Neutrophil (primary cell): ENCODE measurements around the gene GDPD5.

Experiments used
- H3K27ac ChIP-seq: fragments of 200-600 bp; sonication (generic); 2 replicates; pipeline ENCODE4 v1.5.1; 2016; ENCODE audit warnings: mild to moderate bottlenecking, moderate library complexity
- H3K27me3 ChIP-seq: fragments of 200-600 bp; sonication (generic); 2 replicates; pipeline ENCODE4 v1.6.0; 2016; ENCODE audit warnings: mild to moderate bottlenecking
- H3K36me3 ChIP-seq: fragments of 200-600 bp; sonication (generic); 2 replicates; pipeline ENCODE4 v1.5.1; 2017
- H3K4me1 ChIP-seq, 2 experiments: fragments of 200-600 bp in 1 of 2; sonication (generic) in 1 of 2; 1 replicate in 1 of 2; 2 replicates in 1 of 2; pipeline versions ENCODE4 v1.5.1 to v1.6.1; 2013 to 2016; ENCODE audit warnings: low read depth in 1 of 2, low read length in 1 of 2, mild to moderate bottlenecking in 1 of 2, moderate library complexity in 1 of 2; ENCODE audit not compliant: control insufficient read depth in 1 of 2, insufficient read depth in 1 of 2
- H3K4me3 ChIP-seq, 2 experiments: fragments of 200-600 bp in 1 of 2; sonication (generic) in 1 of 2; 1 replicate in 1 of 2; 2 replicates in 1 of 2; pipeline ENCODE4 v1.5.1; 2013 to 2016; ENCODE audit warnings: low read depth in 1 of 2, low read length in 1 of 2, mild to moderate bottlenecking in 1 of 2, moderate library complexity in 1 of 2
- H3K9me3 ChIP-seq: fragments of 200-600 bp; sonication (generic); 2 replicates; pipeline ENCODE4 v1.5.1; 2016
- CTCF ChIP-seq: fragments of 200-600 bp; sonication (generic); IDR thresholded peaks from 2 replicates; pipeline ENCODE4 v1.5.1; 2016; ENCODE audit warnings: antibody characterized with exemption

Gene GDPD5

GRCh38 chr11:75479597-75480145, 46.1 kb downstream of the GDPD5 start:
- Histone ChIP-seq H3K4me3 (no peak overlapping the region), H3K4me1 (peaks cover 0 to 40% of the 10 kb centered on the region in 2 experiments), H3K36me3 (no peaks in the 10 kb centered on the region), H3K27ac (no peak overlapping the region), H3K27me3 (no peaks in the 10 kb centered on the region), H3K9me3 (no peaks in the 10 kb centered on the region)
- no peak for TF ChIP-seq CTCF

GRCh38 chr11:75478783-75479596, 46.8 kb downstream of the GDPD5 start:
- TF ChIP-seq CTCF, result no peak
- Histone ChIP-seq H3K27ac (no peak overlapping the region), H3K36me3 (no peaks in the 10 kb centered on the region), H3K4me1 (peaks cover 0 to 40% of the 10 kb centered on the region in 2 experiments), H3K4me3 (no peak overlapping the region), H3K9me3 (no peaks in the 10 kb centered on the region), H3K27me3 (no peaks in the 10 kb centered on the region)

DNA sequence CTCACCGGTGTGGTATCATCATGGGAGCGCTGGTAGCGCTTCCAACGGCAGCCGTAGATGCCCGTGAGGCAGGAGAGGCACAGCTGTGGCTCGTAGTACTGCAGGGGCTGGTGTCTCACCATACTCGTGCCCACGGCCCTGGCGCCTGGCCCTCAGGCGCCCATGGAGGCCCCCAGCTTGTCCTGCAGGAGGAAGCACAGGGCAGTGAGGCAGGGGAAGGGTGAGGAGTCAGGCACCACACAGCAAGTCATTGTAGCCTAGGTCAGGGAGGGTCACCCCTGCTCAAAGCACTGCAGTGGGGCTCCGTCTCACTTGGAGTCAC, 48.2 kb downstream of the GDPD5 start:
- no peak for TF ChIP-seq CTCF
- Histone ChIP-seq H3K36me3 (no peaks in the 10 kb centered on the region), H3K27ac (no peak overlapping the region), H3K4me3 (no peak overlapping the region), H3K9me3 (no peaks in the 10 kb centered on the region), H3K27me3 (no peaks in the 10 kb centered on the region), H3K4me1 (peaks cover 0 to 38% of the 10 kb centered on the region in 2 experiments)

DNA sequence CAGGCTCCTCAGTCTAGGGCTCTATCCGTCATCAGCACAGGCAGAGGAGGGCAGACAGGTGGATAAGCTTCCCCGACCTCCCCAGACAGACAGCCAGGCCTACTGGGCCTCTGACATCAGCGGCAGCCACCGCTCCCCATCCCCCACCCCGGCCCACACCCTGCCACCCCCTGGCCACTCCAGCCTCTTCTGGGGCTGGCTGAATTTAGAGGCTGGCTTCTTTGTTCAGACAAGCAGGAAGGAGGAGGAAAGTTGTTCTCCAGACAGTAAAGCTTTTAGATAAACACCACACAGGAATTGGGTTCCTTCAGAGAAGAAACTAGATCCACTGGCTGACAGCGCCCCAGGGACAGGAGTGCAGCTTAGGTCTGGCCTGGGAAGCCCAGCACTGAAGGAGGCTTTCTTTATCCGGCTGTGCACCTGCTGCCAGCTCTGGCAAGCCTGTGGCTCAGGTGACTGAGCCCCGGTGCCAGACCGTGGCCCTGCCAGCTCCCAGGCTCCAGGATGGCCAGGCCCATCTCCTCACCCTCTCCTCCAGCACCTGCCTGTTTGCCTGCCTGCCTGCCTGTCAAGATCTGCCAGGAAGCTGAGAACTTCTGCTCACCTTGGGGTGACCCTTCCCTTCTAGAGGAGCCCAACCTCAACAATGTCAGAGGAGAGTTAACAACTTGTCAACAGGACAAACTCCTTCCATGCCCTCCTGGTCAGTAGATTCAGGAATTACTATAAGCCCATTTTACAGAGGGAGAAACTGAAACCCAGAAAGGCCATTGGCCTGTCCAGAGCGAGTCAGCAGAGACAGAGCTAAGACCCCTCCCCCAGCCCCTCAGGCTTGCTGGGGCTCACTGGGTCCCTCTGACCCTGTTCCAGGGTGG, 48.8 kb downstream of the GDPD5 start:
- TF ChIP-seq CTCF, result no peak

GRCh38 chr11:75475767-75476650, 49.7 kb downstream of the GDPD5 start:
- no peak for TF ChIP-seq CTCF
- Histone ChIP-seq H3K9me3 (no peaks in the 10 kb centered on the region), H3K4me3 (peak overlapping the region in 1 of 2 experiments; percentile 43), H3K27ac (no peak overlapping the region), H3K4me1 (peaks cover 0 to 22% of the 10 kb centered on the region in 2 experiments), H3K27me3 (no peaks in the 10 kb centered on the region), H3K36me3 (no peaks in the 10 kb centered on the region)

More for the DNA sequence above, 48.8 kb downstream of the GDPD5 start:
- H3K27me3 ChIP-seq, result no peaks in the 10 kb centered on the region
- H3K9me3 ChIP-seq, result no peaks in the 10 kb centered on the region
- H3K4me3 ChIP-seq, result no peak overlapping the region
- H3K27ac ChIP-seq, result no peak overlapping the region
- no peaks in the 10 kb centered on the region for H3K36me3 ChIP-seq
- peaks cover 0 to 32% of the 10 kb centered on the region in 2 experiments for H3K4me1 ChIP-seq
